GM19351 (cell line): ENCODE measurements around the gene MDH1.
A peak's percentile ranks its signal among the peaks of the same experiment; 100 is the strongest.
"Not testable (repeated sequence)": the region's sequence is repeated elsewhere in the genome, so short reads cannot be mapped to it uniquely, and the experiment has no call there.

Experiments used
- ATAC-seq: cut with Tn5 transposase; IDR thresholded peaks from one replicate; pipeline ENCODE4 v1.9.1; 2021; ENCODE audit warnings: mild to moderate bottlenecking, moderate library complexity; ENCODE audit not compliant: unreplicated experiment

The MDH1 gene

DNA sequence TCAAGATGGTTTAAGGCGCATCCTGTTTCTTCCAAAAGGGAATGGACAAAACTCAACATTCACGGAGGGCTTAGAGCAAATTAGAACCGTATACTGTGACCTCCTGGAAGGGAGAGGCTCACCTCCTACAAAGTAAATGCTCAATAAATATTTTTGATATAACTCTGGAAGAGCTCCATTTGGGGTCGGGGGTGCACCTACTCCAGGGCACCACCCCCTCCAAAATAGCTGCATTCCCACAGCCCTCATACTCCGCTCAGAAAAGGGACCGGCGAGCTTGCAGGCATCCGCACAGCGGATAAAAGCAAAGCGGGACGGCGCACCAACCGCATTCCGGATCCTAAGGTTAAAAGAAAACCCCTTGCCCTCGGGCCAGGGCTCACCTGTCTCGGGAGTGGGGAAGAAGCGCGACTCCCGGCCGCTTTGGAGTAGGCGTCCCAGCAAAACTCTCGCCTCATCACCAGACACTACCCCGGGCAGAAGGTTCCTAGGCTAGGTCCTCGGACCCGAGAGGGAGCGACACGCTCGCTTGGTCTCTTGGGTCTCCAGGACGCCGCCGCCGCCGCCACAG is 864 bp upstream of the MDH1 start:
- ATAC-seq: no peak

DNA sequence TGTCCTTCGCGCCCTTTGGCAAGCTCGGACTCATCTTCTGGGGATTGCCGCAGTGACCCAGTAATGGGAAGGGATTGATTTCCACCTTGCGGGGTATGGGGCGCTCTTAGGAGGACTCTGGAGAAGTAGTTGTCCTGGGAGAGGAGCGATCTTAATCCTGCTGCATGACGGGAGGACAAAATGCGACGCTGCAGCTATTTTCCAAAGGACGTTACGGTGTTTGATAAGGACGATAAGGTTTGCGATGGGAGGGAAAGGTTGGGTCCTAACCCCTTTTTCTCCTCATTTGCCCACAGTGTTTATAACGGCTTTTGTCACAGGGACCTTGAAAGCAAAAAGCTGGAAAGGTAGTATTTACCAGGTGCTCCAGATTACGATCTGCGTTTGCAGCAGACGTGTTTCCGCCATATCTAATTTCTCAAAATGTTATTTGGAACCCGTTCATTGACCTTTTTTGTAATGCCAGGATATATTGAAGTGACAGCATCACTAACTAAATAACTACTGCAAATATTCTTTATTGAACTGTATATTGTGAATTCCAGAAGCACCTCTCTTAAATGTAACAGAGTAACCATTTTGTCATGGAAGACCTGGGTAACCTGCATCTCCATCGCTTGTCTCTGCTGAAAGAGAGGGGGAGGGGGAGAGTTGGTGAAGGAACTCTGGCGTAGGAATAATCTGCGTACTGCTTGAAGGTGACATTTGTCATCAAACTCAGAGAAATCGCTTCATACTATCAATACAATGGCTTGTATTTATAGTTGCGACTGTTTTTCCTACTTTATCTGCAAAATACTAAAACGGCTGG is 590 bp downstream of the MDH1 start:
- peak; percentile 3 for ATAC-seq

DNA sequence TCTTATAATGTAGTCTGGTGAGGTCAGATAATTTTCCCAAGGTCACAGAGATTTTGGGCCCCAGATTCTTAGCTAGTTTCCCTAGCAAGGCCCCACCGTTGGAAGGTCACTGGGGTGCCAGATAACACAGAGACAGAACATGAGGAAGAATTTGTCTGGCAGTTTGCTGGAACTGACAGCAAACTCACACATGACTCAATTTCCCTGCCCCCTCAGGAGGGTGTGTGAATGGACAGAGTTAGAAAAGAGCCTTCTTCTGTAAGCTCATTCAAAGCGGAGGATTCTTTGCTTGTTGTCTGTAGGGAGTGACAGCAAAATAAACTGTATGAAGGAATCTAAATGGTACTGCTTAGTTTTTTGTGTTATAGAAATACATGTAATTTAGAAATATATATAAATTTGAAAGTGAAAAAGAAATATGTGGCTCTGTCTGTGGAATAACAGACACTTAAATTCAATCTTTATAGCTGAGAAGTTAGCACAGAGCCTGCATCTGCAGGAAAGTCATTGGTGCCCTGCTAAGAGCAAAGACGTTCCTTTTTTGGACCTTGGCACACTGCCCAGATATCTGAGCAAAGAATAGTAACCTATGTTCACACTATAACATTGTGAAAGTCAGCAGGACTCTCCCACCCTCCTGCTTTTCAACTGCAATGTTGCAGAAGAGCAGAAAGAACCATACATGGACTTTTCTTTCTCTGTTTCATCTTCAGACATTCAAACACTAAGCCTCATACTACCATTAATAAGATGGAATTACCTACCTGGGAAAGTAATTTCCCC is 2.1 kb downstream of the MDH1 start:
- ATAC-seq: no peak

DNA sequence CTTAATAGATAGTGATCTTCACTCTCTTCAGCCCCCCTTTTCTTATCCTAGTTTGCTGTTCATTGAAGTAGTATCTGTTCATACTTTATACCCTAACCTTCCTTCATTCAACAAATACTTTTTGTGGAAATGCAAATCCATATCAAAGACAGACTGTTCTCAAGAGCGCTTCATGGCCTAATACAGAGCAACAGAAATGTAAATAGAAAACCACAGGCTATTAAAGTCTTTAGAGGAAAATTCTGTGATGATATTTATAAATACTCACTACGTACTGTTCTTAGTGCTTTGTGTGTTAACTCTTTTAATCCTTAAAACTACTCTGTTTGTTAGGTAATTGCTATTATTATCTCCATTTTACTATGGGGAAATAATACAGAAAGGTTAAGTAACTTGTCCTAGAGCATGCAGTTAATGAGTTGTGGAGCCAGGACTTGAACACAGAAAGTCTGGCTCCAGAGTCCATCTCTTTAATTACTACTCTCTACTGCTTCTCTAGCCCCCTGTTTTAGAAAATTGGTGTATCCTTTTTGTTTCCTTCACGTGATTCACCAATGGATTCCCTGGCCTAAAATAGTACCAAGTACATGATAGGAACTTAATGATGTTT is 2.9 kb downstream of the MDH1 start:
- ATAC-seq: no peak

DNA sequence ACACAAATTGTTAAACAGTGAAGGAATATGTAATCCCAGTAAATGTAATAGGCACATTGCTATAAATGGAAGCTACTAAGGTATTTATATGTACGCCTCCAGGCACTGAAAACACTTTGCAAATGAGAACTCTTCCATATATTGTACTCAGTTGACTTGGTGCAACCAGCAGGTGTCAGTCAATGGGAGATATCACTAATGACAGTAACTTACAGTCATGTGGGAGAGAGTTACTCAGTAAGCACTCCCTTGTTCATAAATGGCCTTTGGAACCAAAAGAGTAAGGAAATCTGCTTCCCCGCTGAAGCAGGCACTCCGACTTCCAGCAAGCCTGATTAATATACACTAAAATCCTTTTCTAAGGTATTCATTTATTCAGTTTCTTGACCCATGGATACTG is 5.9 kb downstream of the MDH1 start:
- no peak for ATAC-seq

DNA sequence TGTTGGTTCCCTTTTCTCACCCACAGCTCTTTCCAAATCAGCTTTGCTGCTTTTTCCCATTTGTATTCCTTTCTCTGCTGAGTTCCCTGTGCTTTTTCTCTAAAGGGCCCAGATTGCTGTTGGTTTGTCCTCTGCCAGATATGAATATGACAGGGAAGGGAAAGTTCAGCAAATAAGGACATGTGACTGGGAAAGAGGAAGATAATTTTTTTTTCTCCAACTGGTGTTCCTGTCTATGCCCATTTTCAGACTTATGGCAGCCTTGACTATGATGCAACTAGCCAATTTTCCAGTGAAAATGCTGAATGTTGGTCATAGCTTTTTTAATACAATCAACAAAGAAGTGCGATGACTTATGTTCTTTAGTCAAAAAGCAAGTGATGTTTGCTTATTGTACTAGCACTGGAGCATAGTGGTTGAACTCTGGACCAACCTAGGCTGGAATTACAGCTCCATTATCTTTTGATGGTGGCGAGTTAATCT is 7.7 kb downstream of the MDH1 start:
- ATAC-seq: no peak

DNA sequence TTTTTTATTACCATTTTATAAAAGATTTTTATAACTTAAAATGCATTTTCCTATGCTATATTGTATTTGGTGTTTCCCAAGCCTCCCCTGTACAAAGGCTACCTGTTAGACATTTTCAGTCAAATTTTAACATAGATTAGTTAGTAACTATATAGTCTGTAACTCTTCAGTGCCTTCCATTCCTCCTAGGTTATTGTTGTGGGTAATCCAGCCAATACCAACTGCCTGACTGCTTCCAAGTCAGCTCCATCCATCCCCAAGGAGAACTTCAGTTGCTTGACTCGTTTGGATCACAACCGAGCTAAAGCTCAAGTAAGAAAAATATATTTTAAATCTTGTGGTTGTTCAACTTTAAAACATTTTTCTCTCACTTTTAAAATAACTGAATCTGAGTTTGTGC is 10.2 kb downstream of the MDH1 start:
- ATAC-seq: no peak

DNA sequence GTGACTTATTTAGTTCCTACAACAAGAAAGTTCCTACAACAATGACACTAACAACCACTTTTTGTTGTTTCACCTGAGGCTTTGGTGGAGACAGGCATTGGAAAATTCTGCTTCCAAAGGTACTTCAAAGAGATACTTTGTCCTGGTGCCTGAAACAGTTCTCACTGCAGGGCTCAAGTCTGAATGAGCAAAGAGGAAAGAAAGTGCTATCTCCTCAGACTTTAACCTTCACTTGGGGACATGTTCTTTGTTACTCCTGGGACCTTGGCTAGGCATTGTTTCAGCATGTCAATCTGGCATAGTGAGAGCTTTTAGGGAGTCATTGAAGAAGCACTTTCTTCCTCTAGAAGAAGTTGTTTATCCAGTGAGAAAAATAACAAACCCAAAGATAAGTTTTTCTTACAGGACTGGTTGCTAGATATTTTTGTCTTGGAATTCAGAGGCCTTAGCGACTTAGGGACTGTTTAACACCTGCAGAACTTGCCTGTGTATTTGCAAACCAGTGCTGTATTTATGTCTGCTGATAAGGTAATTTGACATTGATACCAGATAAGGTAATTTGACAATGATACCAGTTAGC is 12.2 kb downstream of the MDH1 start:
- no peak for ATAC-seq

DNA sequence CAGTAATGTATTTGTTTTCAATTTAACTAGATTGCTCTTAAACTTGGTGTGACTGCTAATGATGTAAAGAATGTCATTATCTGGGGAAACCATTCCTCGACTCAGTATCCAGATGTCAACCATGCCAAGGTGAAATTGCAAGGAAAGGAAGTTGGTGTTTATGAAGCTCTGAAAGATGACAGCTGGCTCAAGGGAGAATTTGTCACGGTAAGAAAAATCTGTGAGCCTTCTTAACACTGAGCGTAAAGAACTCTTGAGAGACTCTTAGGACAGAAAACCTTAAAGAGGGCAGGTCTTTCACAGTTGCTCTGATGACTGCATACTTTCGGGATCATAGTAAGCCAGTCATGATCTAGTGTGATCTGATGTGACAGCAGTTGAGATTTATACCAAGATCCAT is 15.9 kb downstream of the MDH1 start:
- ATAC-seq: no peak

DNA sequence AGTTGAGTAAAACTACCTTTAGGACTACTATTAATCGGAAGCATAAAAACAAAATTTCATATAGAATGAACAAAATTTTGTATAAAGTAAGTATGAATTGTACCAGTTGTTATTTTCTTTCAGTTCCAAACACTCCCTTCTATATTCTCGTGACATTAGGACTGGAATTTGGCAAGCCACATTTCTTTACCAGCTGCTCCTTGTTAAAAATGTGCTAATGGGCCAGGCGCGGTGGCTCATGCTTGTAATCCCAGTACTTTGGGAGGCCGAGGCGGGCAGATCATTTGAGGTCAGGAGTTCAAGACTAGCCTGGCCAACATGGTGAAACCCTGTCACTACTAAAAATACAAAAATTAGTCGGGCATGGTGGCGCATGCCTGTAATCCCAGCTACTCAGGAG is 20.1 kb downstream of the MDH1 start:
- ATAC-seq: not testable (repeated sequence)

DNA sequence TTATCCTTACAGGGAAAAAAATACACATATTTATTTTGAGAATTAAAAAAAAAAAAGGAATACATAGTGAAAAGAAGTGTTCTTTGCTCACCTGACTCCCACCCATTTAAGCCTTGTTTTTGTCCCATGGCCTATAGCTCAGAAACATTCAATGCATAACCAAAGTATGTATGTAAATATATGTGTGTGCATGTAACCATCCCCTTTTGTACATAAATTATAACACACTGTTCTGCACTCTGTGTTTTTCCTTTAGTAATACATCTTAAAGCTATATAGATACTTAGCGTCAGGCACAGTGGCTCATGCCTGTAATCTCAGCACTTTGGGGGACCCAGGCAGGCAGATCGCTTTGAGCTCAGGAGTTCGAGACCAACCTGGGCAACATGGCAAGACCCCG is 21.8 kb downstream of the MDH1 start:
- no peak for ATAC-seq

DNA sequence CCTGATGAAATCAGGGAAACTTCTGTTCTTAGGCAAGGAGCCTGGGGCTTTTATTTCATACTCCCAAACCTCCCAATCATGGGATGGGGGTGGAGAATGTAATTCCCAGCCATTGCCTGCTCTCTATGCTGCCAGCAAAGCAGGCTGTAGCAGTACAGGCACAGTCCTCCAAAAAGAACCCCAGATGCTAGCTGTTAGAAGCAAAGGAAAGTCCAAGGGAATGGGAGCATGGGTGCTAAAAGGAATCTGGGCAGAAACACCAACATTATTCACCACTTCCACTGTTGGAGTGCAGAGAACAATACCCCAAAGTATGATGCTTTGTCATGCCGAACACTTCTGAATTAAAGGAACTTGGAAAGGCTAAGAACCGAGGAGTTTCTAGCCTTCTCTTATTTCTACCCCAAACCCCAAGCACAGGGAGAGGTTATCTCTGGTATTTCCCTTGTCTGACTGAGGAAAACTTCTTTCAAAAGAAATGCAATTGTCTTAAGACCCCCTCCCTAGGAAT is 24.7 kb downstream of the MDH1 start:
- ATAC-seq: no peak

DNA sequence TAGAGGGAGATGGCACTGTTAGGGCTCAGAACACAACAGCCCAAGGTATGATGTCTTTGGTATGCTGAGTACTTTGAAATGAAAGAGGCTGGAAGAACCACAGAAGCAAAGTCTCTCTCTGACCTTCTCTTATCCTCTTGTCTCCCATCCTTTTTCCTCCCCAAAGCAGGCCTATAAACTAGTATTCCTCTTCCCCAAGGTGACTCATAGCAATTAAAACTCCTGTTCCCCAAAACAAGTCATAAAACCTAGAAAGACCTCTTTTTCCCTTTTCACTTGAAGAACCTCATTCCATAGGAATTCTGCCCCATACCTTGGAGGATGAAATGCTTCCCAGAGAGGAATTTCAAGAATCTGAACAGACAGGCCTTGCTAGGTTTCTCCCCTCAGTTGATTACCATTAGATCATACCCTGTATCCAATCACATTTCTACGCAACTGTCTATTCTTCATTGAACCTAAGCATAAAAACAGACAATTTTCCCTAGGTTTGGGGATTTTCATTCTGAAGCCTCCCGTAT is 25.7 kb downstream of the MDH1 start:
- ATAC-seq: no peak

DNA sequence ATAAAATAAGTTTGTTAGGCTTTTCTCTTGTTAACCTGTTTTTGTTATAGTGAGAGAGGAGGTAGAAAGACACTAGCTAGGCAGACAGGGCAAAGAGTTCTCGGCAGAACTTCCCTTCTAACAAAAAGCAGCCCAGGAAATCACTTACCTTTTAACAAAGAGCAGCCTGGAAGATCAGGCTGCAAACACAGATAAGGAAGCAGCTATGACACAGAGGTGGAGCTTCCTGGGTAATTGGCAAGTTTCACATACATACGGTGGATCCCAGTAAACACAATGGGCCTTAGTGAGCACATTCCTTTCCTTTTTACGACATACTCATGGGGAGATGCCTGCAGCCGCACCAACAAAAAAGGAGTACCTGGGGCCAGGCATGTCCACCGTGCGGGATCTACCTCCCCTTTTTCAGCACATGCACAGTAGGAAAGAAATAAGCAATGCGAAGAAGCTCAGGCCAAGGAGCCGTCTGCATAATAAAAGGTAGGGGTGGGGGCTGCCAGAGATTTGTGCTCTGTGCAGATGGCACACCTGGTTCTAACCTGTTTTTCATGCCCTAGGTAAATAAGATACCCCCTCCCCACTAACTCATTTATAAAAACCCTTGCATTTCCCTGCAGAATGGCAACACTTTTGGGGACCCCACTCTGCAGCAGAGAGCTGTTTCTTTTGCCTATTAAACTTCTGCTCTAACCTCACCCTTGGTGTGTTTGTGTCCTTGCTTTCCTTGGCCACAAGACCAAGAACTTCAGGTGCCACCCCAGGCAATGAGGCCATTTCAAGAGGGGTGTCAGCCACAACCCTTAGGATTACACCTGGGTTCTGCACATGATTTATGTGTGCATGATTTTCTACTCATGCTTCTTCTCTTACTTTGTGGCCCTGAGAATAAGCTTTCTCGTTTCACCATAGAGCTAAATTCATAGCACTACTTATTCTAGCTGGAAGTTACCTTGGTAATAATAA is 26.5 kb downstream of the MDH1 start:
- no peak for ATAC-seq

DNA sequence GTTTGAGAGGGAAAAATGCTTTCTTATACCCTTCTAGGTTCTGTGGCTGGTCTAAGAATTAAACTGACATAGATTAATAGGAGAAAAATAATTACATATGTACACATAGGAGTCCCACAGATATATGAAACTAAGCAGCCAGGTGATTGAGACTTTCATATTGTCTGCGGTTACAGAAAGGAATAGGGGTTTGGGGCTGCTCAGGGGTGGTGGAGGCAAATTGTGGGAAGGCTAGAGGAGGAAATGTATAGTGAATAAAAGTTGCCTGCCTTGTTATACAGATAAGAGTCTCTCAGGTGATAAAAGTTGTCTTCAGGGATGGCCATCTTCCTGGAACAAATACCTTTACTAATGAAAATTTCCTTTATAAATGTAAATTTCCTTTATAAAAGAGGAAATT is 28.6 kb downstream of the MDH1 start:
- ATAC-seq: no peak

DNA sequence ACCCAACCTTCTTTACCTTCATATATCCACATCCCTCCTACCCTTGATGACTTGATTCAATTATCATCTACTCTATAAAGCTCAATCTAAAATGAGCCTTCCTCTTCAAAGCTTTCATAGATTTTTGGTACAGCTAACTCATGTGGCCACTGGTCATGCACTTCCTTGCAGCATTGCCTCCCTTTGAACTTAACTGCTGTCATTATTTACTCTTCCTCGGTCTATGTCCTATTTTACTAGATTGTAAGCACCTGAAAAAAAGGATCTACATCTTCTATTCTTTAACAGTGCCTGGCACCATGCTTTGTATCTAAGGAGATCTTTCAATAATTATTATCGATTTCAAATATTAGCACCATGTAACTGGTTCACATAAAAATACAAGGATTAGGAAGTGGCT is 30.6 kb downstream of the MDH1 start:
- no peak for ATAC-seq

DNA sequence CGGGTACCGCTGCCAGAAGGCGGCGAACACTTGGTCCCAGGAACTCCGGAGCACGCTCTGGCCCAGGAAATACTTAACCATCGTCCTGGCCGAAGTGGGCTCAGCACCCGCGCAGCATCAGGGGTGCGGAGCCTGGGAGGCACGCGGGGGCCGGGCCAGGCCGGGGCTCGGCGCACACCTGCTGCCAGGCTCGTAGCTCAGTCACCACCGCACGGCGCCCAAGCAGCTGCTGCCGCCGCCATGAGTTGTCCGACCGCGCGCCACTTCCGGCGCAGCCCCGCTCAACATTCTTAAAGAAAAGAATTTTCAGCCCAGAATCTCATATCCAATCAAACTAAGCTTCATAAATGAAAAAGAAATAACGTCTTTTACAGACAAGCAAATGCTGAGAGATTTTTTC is 34.0 kb downstream of the MDH1 start:
- ATAC-seq: no peak

DNA sequence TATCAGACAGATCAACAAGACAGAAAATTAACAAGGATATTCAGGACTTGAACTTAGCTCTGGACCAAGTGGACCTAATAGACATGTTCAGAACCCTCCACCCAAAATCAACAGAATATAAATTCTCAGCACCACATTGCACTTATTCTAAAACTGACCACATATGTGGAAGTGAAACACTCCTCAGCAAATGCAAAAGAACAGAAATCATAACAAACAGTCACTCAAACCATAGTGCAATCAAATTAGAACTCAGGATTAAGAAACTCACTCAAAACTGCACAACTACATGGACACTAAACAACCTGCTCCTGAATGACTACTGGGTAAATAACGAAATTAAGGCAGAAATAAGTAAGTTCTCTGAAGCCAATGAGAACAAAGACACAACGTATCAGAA is 35.0 kb downstream of the MDH1 start:
- not testable (repeated sequence) for ATAC-seq

DNA sequence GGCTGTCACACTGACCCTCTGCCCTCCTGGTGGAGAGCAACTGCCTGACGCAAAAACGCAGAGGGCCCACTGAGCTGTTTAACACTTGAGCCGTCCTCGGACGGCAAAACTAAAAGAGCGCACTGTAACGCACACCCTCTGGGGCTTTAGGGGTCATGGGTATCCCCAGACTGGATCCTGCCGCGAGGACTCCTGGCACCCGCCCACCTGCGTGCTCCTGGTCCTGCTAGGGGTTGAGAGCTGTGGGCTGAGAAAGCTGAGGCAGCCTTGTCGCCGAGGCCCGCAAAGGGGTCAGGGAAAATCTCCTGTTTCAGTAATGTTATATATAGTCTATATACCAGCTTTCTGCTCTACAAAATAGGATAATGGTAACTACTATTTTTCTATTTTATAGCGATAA is 39.1 kb downstream of the MDH1 start:
- no peak for ATAC-seq
